ENCODE results near the gene XRCC1.
A peak's percentile ranks its signal among the peaks of the same experiment; 100 is the strongest.
"Not testable (repeated sequence)": the region's sequence is repeated elsewhere in the genome, so short reads cannot be mapped to it uniquely, and the experiment has no call there.

XRCC1 gene

DNA sequence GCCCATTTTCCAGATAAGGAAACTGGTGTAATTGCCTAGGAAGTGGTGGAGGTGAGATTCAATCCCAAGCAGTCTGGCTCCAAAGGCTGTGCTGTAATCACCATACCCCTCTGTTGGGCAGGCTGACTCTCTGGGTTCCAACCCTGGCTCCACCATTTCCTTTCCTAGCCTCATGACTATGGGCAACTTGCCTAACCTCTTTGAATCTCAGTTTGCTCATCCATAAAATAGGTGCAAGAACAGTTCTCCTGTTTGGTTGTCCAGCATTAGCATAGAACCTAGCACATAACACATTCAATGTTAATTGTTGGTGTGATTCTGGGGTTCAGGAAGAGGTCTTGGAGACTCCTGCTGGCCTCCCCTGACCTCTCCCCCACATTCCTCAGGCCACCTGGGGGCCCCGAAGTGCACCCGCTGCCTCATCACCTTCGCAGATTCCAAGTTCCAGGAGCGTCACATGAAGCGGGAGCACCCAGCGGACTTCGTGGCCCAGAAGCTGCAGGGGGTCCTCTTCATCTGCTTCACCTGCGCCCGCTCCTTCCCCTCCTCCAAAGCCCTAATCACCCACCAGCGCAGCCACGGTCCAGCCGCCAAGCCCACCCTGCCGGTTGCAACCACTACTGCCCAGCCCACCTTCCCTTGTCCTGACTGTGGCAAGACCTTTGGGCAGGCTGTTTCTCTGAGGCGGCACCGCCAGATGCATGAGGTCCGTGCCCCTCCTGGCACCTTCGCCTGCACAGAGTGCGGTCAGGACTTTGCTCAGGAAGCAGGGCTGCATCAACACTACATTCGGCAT lies 23.3 kb upstream of the XRCC1 start:
- DNase-seq: no peak

DNA sequence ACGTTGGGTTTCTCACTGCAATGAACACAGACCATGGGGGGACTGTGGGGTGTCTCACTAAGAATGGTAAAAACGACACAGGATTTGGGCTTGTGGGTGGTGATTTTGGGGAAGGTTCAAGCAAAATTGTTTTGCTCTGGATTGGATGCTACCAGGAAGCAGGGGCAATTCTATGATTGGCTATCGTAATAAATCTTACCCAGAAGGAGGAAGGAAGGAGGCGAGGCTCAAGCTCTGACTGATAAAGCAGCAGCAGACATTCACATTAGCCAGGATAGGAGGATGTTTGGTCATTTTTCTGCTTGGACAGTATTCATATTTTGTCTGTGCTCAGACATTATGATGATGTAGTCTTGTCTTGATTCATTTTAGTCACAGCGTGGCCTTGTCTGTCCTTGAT lies 22.5 kb upstream of the XRCC1 start:
- DNase-seq: no peak

DNA sequence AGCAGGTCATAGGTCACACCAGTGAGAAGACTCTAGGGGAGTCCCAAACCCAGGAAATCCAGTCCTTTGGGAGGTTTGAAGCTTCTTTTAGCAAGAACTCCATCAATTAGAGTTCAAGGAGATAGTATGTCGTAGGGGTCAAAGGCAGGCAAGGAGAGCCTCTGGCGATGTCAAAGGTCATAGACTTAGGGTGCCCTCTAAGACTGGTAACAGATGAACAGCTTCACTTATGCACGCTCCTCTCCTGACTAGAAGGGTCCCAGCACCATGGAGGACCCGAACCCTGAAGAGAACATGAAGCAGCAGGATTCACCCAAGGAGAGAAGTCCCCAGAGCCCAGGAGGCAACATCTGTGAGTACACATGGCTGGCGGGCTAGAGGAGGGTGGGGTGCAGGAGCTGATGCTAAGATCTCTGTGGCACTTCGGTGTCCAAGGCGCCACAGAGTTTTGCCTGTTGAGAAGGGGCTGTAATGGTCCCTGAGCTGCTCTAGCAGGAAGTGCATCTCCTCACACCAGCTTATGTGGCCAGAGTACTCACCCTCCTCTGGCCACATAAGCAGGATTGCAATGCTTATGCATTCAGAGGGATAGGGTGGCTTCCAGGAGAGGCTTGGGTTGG lies 21.6 kb upstream of the XRCC1 start:
- no peak for DNase-seq

DNA sequence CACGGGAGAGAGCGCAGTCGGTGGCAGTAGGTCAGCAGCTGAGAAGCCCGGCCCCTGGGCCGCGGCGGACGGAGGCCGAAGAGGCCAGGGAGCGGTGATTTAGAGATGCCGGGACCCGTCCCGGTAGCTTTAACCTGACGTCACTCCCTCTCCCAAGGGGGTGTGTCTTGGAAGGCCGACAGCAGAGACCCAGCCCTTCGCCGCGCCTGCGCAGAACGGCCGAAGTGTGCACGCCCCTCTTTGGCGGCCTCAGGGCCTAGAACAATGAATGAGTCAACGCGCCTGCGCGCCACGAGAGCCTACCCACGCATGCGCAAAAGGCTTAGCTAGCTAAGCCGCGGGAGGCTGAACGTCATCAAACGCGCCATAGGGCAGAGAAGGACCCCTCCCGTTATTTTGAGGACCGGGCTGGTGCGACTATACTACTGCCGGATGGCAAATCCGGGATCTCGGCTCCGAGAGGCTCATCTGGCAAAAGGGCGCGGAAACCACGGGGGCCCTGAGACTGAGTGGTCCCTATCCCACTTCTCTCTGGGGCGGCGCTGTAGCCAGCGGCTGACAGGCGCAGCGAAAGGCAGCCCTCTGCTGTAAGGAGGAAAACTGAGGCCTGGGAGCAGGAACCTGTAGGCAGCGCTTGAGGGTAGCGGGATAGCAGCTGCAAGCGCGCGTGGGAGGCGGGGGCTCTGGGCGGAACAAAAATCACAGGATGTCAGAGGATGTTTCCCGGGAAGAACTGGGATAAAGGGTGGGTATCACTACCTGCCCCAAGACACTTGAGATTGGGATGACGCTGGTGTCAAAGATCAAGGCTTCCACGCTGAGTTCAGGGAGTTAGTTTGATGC lies 20.9 kb upstream of the XRCC1 start, which contains the start of the genes IRGQ and ZNF576:
Gene IRGQ (minus strand): TSS at position 136 of the 843 bp plus-strand sequence. CDS start 796 bp downstream, outside the sequence.
Gene ZNF576 (plus strand): TSS at position 597 of the 843 bp plus-strand sequence. CDS start 514 bp downstream, outside the sequence.
- DNase-seq: peak; percentile 99

DNA sequence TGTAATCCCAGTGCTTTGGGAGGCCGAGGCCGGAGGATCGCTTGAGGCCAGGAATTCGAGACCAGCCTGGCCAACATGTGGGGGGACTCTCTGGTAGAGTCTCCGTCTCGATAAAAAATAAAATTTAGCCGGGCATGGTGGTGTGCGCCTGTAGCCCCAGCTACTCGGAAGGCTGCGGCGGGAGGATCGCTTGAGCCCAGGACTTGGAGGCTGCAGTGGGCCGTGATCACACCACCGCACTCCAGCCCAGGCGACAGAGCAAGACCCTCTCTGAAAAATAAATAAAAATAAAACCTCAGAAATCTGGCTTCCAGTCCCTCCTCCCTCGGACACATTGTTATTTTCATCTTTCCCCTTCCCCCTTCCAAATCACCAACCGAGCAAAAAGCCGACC lies 20.3 kb upstream of the XRCC1 start:
- DNase-seq: peak; percentile 11

DNA sequence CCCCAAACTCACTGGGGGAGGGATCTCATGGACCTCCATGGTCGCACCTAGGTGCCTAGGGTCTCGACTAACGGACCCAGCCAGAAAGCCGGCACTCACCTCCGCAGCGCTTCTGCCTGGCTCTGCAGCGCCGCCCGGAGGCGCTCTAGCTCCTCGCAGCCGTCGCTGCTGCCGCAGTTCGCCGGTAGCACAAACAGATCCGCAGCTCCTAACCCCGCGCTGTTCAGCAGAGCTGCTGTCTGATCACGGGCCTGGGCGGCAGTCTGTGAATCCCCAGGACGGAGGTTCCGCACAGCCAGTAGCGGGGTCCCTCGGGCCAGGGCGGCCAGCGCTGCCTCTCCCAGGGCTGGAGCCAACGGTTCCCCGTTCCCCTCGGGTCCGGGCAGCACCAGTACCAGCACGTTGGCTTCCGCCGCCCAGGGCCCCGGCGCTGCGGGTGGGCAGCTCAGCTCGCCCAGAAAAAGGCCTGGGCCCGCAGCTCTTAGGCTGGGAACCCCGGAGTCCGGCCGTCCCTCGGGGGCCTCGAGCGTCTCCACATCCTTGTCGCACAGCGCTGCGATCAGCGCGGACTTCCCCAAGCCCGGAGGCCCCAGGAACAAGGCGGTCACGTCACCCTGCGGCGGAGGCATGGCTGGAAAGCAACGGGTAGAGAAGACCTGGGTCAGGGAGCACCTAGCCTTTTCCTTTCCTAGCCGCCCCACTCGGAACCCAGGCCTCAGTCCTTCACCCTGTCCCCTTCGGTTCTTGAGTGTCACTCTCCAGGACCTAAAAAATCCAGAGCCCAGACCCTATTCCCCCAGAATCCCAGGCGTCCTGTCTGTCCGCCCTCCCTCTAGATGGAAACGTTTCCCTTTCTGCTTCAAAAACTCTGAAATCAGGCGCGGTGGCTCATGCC lies 19.6 kb upstream of the XRCC1 start:
- DNase-seq: peak; percentile 73

DNA sequence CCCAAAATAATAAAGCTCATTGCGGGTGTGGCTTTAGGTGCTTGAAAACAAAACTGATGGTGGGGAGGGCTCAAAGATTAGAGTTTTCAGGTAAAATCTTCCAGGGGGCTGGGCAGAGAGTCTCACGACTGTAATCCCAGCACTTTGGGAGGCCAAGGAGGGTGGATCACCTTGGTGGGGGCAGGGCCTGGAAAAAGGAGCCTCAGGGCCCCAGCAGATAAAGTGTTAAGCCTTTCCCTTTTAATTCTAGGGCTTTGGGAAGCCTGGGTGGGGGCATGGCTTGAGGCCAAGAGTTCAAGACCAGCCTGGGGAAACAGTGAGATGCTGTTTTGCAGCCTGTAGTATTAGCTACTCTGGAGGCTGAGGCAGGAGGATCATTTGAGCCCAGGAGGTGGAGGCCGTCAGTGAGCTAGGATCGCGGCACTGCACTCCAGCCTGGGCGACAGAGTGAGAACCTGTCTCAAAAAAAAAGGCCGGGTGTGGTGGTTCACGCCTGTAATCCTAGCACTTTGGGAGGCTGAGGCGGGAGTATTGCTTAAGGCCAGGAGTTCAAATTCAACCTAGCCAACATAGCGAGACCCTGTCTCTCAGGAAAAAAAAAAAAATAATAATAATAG lies 18.9 kb upstream of the XRCC1 start:
- DNase-seq: no peak

DNA sequence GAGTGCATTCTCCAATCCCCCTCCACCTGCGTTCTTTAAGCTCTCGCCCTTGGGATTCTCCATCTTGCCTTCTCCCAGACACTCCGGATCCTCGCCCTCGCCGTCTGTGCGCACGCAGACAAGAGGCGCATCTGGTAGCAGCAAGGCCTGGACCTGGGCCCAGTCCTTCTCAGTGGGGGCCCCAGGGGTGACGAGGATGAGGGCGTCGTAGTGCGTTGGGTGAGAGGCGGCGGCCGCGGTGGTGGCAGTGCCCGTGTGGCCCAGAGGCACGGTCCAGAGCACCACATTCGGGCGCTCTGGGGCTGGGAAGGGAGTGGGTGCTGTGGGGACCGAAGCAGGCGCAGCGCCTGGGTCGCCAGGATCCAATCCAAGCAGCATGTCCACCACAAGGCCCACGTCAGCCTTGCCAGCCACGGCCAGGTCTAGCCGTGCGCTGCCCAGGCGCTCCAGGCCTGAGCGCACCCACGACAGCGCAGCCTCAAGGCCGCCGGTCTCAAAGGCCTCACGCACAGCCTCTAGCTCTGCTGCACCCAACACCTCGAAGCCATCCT lies 17.5 kb upstream of the XRCC1 start:
- DNase-seq: no peak

DNA sequence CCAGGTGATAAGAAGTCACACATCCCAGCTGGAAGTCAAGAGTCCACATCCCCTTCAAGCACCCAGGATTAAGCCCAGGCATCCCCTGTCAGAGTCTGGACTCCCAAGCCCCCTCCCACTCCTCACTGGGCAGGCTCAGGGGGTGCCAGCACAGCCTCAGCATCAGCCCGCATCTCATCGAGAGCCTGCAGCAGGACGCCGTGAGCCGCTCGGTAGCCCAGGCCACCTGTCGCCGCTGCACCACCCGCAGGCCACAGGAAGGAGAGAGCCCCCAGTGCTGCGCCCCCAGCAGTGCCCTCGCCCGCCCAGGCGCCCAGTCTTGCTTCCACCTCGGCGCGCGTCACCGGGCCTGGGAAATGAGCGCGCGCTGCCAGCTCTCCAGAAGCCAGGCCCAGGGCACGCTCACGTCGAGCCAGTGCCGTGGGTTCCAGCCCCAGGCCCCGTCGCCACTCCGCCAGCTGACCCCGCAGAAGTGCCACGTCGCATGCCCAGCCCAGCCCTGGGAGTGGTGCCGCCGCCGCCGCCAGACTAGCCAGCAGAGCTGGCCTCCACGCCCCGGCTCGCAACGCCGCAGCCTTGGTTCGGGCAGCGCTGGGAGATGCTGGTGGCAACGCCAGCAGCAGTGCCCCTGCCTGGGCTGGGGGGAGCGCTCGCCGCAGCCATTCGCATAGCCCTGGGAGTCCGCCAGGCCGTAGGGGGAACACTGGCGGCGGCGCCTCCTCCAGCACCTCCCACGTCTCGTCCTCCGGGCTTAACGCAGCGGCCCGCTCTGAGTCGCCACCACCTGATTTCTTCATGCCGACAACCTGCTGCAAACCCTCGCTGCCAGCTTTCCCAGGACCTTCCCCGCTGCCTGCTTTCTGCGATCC lies 16.8 kb upstream of the XRCC1 start:
- DNase-seq: no peak

DNA sequence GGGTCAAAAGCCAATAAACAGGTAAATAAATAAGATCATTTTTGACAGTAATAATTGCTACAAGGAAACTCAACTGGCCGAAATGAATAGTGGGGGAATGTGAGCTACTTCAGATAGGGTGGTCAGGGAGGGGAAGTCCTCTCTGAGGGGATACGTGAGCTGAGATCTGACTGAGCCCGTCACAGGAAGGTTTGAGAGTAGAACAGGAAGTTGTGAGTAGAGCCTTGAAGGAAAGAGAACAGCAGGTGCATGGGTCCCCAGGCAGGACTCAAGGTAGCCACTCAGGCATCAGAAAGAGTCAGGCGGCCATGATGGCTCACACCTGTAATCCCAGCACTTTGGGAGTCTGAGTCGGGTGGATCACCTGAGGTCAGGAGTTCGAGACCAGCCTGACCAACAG lies 14.4 kb upstream of the XRCC1 start:
- DNase-seq: no peak

DNA sequence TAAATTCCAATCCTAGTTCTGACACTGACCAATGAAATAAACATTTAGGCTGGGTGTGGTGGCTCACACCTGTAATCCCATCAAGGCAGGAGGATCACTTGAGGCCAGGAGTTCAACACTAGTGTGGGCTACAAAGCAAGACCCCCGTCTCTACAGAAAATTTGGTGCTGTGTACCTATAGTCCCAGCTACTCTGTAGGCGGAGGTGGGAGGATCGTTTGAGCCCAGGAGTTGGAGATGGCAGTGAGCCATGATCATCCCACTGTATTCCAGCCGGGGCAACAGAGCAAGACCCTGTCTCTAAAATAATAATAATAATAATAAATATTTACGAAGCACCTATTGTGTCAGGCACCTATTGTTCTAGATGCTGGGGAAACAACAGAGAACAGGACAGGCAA lies 13.9 kb upstream of the XRCC1 start:
- no peak for DNase-seq

DNA sequence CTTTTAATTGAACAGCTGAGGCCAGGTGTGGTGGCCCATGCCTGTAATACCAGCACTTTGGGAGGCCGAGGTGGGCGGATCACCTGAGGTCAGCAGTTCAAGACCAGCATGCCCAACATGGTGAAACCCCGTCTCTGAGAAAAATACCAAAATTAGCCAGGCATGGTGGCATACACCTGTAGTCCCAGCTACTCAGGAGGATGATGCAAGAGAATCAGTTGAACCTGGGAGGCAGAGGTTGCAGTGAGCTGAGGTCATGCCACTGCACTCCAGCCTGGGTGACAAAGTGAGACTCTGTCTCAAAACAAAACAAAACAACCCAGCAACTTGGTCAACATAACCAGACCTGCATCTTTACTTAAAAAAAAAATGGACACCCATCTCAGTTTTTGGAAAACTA lies 11.7 kb upstream of the XRCC1 start:
- DNase-seq: not testable (repeated sequence)

DNA sequence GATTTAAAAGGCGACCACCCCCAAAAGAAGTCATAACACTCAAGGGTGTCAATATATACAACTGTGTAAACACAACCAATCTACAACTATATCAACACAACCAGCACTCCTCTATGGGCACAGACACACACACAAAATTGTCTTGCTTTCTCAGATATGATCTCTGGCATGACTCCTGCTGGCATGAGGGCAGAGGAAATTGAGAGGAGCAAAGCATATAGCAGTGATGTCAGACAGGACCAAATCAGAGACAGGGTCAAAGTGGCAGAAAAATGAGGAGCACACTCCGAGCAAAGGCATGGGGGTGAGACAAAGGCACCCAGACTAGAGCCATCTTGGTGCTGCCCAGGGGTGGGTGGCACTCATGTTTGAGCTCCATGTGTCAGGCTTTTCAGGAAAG lies 11.0 kb upstream of the XRCC1 start:
- no peak for DNase-seq

DNA sequence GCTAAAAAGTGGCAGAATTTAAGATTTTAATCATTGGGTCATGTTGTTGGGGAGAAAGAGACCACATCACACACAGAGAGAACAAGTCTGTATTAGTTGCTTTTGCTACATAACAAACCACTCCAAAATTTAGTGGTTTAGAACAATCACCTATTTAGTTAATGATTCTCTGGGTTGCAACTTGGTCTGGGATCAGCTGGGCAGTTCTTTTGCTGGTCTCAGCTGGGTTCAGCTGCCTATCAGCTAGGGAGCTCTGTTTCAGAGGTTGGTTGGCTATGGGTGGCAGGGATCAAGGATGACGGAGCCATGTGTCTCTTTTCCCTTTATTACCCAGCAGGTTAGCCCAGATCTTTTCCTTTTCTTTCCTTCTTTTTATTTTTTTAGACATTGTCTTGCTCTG lies 9.2 kb upstream of the XRCC1 start:
- DNase-seq: no peak

DNA sequence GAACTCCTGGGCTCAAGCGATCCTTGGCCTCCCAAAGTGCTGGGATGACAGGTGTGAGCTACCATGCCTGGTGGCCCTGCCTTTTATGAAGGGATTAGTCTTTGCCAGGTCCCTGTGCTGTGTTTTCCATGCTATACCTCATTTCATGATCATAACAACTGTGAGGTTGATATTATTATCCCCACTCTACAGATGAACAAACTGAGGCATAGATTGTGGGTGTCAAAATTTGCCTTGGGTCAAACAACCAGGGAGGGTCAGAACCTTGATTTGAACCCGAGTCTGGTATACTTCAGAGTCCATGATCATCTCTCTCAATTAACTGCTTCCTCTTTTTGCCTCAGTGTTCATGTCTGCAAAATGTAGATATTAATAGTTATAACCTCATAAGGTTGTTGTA lies 7.2 kb upstream of the XRCC1 start:
- no peak for DNase-seq

DNA sequence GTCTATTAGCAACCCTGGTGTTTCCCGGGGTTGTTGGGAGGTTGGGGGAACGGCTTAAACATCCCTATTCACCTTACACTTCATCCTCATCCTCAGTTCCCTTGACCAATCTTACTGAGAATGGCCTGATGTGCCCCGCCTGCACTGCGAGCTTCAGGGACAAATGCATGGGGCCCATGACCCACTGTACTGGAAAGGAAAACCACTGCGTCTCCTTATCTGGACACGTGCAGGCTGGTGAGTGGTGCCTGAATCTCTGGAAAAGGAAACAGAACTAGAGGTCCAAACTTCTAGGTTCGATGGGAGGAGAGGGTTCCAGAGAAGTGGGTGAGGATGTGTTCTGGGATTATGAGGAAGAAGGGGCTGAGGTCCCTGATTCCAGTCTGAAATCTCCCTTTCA lies 6.1 kb upstream of the XRCC1 start:
- DNase-seq: no peak

DNA sequence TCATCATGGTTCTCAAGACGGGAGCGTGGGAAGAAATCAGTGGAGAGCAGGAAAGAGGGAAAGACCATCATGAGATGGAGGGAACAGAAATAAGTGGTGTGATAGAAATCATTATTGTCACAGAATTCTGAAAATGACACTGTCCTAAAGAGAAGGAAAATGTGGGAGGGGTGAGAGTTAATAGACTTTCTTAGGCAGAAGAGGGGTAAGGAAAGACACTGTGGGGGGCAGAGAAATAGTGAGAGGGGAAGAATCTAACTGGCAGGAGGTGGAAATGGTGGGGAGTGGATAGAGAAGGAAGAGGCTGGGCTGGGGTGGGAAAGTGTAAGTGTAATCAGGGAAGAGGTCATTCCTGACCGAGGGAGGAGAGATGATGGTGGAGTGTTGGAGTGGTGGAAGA lies 3.5 kb upstream of the XRCC1 start:
- DNase-seq: no peak

DNA sequence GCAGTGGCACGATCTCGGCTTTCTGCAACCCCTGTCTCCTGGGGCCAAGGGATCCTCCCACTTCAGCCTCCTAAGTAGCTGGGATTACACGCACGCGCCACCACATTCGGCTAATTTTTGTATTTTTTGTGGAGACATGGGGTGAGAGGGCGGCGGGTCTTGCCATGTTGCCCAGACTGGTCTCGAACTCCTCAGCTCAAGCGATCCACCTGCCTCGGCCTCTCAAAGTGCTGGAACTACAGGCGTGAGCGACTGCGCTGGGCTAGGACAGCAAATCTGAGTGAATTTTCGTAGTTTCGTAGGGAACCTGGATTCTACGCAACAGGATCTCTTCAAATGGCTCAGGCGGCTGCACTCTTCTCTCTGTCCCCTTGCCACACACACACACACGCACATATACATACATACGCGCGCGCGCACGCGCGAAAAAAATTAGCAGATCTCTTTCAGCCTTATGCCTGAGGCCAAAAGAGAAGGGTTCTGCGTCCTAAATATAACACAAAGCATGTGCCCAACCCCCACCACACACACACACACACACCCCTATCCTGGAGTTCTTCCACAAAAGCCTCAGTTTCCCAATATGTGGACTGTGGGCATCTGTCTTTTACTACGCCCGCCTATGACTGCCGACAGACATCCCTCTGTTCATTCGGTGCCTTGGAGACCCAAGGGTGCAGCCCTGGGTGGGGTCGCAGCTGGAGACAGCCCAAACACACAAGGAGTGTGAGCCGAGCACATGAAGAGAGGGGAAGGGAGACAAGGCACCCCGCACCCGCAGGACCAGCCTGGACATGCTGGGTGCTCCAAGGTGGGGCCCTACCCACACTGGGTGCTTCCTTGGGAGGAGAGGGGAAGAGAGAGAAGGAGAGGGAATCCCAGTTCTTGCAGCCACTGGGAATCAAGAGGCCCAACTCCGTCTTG lies 890 bp upstream of the XRCC1 start:
- DNase-seq: no peak

DNA sequence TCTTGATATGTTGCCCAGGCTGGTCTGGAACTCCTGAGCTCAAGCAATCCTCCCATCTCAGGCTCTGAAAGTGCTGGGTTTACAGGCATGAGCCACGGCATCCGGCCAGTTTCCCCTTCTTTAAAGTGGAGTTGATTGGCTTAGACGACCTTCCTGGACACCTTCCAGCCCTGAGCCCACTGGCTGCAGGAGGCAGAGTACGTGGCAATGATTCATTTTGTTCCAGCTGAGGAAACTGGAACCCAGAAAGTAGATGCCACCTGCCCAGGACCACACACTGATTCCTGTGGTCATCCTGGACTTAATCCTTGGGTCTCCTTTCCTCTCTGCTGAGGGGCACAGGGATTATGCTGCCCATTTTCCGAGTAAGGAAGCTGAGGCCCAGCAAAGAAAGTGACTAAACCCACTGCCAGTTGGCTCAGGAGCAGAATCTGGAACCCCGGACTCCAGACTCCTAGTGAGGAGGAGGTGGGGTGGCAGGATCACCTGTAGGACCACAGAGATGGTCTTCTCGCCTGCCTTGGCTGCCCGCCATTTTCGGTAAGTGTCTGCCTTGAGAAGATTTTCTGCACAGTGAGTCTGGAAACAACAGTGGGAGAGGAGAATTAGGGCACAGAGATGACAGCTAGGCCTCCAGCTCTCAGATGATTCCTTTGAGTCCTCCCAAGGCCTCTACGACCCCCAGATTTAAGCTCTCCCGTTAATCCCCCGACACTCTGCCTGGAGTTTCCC lies 737 bp downstream of the XRCC1 start:
- DNase-seq: no peak
